Neural progenitor cell (in vitro differentiated cells): ENCODE measurements around the gene LMNTD1. TPM values are rescaled to one million over a fixed set of nuclear protein-coding genes. Genes with fewer than 3 reads are reported as not detected.

ENCODE experiments used
- DNase-seq: peaks from one replicate; pipeline ENCODE4 v3.0.0-alpha.2; 2016; ENCODE audit warnings: low spot score
- H2AFZ ChIP-seq: fragments of 200-600 bp; sonication (generic); replicated peaks from 2 replicates; pipeline ENCODE4 v1.6.1; 2016; ENCODE audit warnings: antibody characterized with exemption
- H3F3A ChIP-seq: fragments of 200-600 bp; sonication (generic); 2 replicates; pipeline ENCODE4 v1.6.1; 2016; ENCODE audit warnings: antibody characterized with exemption, low read depth
- H3K27ac ChIP-seq: fragments of 200-600 bp; sonication (generic); 2 replicates; pipeline ENCODE4 v1.5.1; 2016; ENCODE audit warnings: mild to moderate bottlenecking
- H3K27me3 ChIP-seq: fragments of 200-600 bp; sonication (generic); 2 replicates; pipeline ENCODE4 v1.6.1; 2016; ENCODE audit warnings: mild to moderate bottlenecking, moderate library complexity
- H3K36me3 ChIP-seq: fragments of 200-600 bp; sonication (generic); 2 replicates; pipeline ENCODE4 v1.5.1; 2016
- H3K4me1 ChIP-seq: fragments of 200-600 bp; sonication (generic); 2 replicates; pipeline ENCODE4 v1.6.1; 2016; ENCODE audit warnings: mixed run types
- H3K4me2 ChIP-seq: fragments of 200-600 bp; sonication (generic); 2 replicates; pipeline ENCODE4 v1.6.1; 2016
- H3K4me3 ChIP-seq: fragments of 200-600 bp; sonication (generic); 2 replicates; pipeline ENCODE4 v1.5.1; 2016
- H3K79me2 ChIP-seq: fragments of 200-600 bp; sonication (generic); 2 replicates; pipeline ENCODE4 v1.6.1; 2016; ENCODE audit warnings: low read depth
- H3K9ac ChIP-seq: fragments of 200-600 bp; sonication (generic); 2 replicates; pipeline ENCODE4 v1.6.1; 2016
- H3K9me3 ChIP-seq: fragments of 200-600 bp; sonication (generic); 2 replicates; pipeline ENCODE4 v1.5.1; 2016; ENCODE audit warnings: low read depth
- H4K20me1 ChIP-seq: fragments of 200-600 bp; sonication (generic); 2 replicates; pipeline ENCODE4 v1.6.1; 2016; ENCODE audit warnings: low read depth
- H3K27ac Mint-ChIP-seq: 3 replicates; pipeline ENCODE4 v1.8.0; 2021; ENCODE audit warnings: mixed read lengths
- H3K27me3 Mint-ChIP-seq: 2 replicates; pipeline ENCODE4 v1.8.0; 2022; ENCODE audit warnings: low read depth, mild to moderate bottlenecking, inconsistent platforms, moderate library complexity, mixed read lengths; ENCODE audit not compliant: insufficient read depth
- H3K36me3 Mint-ChIP-seq: 3 replicates; pipeline ENCODE4 v1.8.0; 2021; ENCODE audit warnings: mixed read lengths
- H3K4me1 Mint-ChIP-seq: 3 replicates; pipeline ENCODE4 v1.8.0; 2021; ENCODE audit warnings: mixed read lengths
- H3K4me3 Mint-ChIP-seq: 3 replicates; pipeline ENCODE4 v1.8.0; 2021; ENCODE audit warnings: mild to moderate bottlenecking, moderate library complexity, mixed read lengths
- H3K9me3 Mint-ChIP-seq: 3 replicates; pipeline ENCODE4 v1.8.0; 2020; ENCODE audit warnings: mixed read lengths
- EZH2 ChIP-seq: fragments of 200-600 bp; sonication (generic); IDR thresholded peaks from 2 replicates; pipeline ENCODE4 v1.6.1; 2017; ENCODE audit warnings: antibody characterized with exemption, mild to moderate bottlenecking, moderate library complexity
- EZH2phosphoT487 ChIP-seq: fragments of 200-600 bp; sonication (generic); IDR thresholded peaks from 2 replicates; pipeline ENCODE4 v1.6.1; 2017; ENCODE audit warnings: antibody characterized with exemption
- total RNA-seq: library from RNA; depleted of rRNA; stranded (reverse); fragments of >200 nt; gene quantifications from 2 replicates; pipeline ENCODE4 v1.2.3, GENCODE V29; 2015; ENCODE audit warnings: low replicate concordance
- TF ChIP-seq, protein P1 (sequence below): fragments of 200-600 bp; sonication (generic); IDR thresholded peaks from 2 replicates; pipeline ENCODE4 v1.5.1; 2017; ENCODE audit warnings: antibody characterized with exemption, mild to moderate bottlenecking

The LMNTD1 gene
- total RNA-seq, 1 donor from 2014 or later = not detected

DNA sequence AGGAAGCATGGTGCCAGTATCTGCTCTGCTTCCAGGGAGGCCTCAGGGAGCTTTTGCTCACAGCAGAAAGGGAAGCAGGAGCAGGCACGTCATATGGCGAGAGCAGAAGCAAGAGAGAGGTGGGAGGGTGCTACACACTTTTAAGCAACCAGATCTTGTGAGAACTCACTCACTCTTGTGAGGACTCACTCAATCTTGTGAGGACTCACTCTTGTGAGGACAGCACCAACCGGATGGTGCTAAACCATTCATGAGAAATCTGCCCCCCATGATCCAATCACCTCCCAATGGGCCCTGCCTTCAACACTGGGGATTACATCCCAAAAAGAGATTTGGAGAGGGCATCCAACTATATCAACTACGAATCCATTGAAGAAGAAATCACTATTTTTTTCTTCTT lies 34.3 kb upstream of the LMNTD1 start:
- Histone ChIP-seq H3K4me2 (no peak overlapping the region), H3F3A (no peaks in the 10 kb centered on the region), H3K27ac (no peak overlapping the region), H3K9ac (no peak overlapping the region), H3K79me2 (no peaks in the 10 kb centered on the region), H3K4me1 (no peaks in the 10 kb centered on the region), H3K4me3 (no peak overlapping the region), H3K27me3 (no peaks in the 10 kb centered on the region), H3K36me3 (no peaks in the 10 kb centered on the region), H3K9me3 (peaks cover 3% of the 10 kb centered on the region), H2AFZ (no peak overlapping the region), H4K20me1 (no peaks in the 10 kb centered on the region)
- TF ChIP-seq, protein P1, sequence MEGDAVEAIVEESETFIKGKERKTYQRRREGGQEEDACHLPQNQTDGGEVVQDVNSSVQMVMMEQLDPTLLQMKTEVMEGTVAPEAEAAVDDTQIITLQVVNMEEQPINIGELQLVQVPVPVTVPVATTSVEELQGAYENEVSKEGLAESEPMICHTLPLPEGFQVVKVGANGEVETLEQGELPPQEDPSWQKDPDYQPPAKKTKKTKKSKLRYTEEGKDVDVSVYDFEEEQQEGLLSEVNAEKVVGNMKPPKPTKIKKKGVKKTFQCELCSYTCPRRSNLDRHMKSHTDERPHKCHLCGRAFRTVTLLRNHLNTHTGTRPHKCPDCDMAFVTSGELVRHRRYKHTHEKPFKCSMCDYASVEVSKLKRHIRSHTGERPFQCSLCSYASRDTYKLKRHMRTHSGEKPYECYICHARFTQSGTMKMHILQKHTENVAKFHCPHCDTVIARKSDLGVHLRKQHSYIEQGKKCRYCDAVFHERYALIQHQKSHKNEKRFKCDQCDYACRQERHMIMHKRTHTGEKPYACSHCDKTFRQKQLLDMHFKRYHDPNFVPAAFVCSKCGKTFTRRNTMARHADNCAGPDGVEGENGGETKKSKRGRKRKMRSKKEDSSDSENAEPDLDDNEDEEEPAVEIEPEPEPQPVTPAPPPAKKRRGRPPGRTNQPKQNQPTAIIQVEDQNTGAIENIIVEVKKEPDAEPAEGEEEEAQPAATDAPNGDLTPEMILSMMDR = no peak
- TF ChIP-seq EZH2phosphoT487 (no peak), EZH2 (no peak)
- peaks cover 11% of the 10 kb centered on the region for H3K9me3 Mint-ChIP-seq
- H3K36me3 Mint-ChIP-seq = no peaks in the 10 kb centered on the region
- H3K27me3 Mint-ChIP-seq = peaks cover 5% of the 10 kb centered on the region
- peaks cover 5% of the 10 kb centered on the region for H3K4me1 Mint-ChIP-seq
- H3K4me3 Mint-ChIP-seq = no peak overlapping the region
- DNase-seq = no peak
- no peak overlapping the region for H3K27ac Mint-ChIP-seq

DNA sequence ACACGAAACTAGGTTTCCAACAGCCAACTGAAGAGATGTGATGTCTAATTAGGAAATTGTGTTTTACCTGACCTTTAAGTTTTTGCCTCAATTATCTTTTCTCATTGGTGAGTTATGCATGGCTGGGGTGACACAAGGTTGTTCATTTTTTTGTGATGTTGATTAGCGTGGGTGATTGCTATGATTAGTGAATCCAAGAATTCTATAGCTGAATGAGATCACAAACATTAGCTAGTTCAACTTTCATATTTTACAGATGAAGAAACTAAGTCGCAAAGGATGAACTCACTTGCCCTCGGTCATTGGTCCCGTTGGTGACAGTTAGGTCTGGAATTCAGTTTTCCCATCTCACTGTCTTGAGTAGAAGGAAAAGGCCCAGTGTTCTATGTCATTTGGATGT lies 32.6 kb upstream of the LMNTD1 start:
- Mint-ChIP-seq H3K27ac (no peak overlapping the region), H3K4me3 (no peak overlapping the region)

DNA sequence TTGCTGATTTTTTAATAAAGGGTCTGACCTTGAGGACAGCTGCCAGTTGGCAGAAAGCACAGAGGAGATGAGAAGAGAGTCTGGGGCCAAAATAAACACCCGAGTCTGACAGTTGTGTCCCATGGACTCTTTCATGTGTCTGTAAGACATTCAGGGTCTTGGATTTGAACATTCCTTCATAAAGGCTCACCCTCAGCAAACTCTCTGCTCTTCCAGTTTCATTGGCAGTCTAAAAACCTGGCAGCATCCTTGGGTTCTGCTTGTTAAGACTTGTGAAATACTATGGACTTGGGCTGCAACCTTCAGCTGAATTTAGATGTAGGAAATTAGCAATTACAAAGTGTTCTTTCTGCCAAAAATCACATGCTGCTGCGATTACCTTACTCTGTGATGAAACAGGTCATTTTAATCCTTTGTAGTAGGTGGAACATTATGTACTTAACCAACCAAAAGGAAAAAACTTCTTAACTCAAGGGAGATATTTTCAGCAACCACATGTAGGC lies 32.0 kb upstream of the LMNTD1 start:
- Mint-ChIP-seq H3K4me3 (no peak overlapping the region), H3K9me3 (peaks cover 5% of the 10 kb centered on the region), H3K4me1 (peaks cover 2% of the 10 kb centered on the region), H3K27ac (no peak overlapping the region), H3K27me3 (peaks cover 2% of the 10 kb centered on the region), H3K36me3 (no peaks in the 10 kb centered on the region)
- DNase-seq = no peak
- Histone ChIP-seq H2AFZ (no peak overlapping the region), H3K9me3 (peaks cover 3% of the 10 kb centered on the region), H3K79me2 (no peaks in the 10 kb centered on the region), H3K27ac (no peak overlapping the region), H3K4me2 (no peak overlapping the region), H3K9ac (no peak overlapping the region), H3F3A (no peaks in the 10 kb centered on the region), H4K20me1 (no peaks in the 10 kb centered on the region), H3K4me1 (no peaks in the 10 kb centered on the region), H3K27me3 (no peaks in the 10 kb centered on the region), H3K4me3 (no peak overlapping the region), H3K36me3 (no peaks in the 10 kb centered on the region)
- no peak for TF ChIP-seq EZH2
- TF ChIP-seq, protein P1 = no peak
- no peak for TF ChIP-seq EZH2phosphoT487

More for the DNA sequence above, 32.6 kb upstream of the LMNTD1 start:
- DNase-seq = no peak
- H3F3A ChIP-seq = no peaks in the 10 kb centered on the region
- Mint-ChIP-seq H3K9me3 (peaks cover 5% of the 10 kb centered on the region), H3K36me3 (no peaks in the 10 kb centered on the region), H3K27me3 (peaks cover 5% of the 10 kb centered on the region), H3K4me1 (peaks cover 5% of the 10 kb centered on the region)
- no peaks in the 10 kb centered on the region for H3K79me2 ChIP-seq
- H3K9ac ChIP-seq = no peak overlapping the region
- no peak for TF ChIP-seq EZH2
- TF ChIP-seq, protein P1 = no peak
- no peaks in the 10 kb centered on the region for H3K4me1 ChIP-seq
- H3K27me3 ChIP-seq = no peaks in the 10 kb centered on the region
- peaks cover 3% of the 10 kb centered on the region for H3K9me3 ChIP-seq
- no peak overlapping the region for H3K27ac ChIP-seq
- no peak overlapping the region for H2AFZ ChIP-seq
- no peaks in the 10 kb centered on the region for H3K36me3 ChIP-seq
- no peak overlapping the region for H3K4me2 ChIP-seq
- no peak overlapping the region for H3K4me3 ChIP-seq
- H4K20me1 ChIP-seq = no peaks in the 10 kb centered on the region
